IPS-15b (cell line): Measurements from ENCODE around the gene COL4A4.

Source experiments
- H3K27me3 ChIP-seq: one replicate; pipeline ENCODE4 v1.6.1; 2013; ENCODE audit warnings: low read length; ENCODE audit not compliant: control insufficient read depth, insufficient read depth
- H3K36me3 ChIP-seq: one replicate; pipeline ENCODE4 v1.6.1; 2013; ENCODE audit warnings: low read length; ENCODE audit not compliant: control insufficient read depth, insufficient read depth
- H3K4me1 ChIP-seq: one replicate; pipeline ENCODE4 v1.6.1; 2013; ENCODE audit warnings: mild to moderate bottlenecking, low read length; ENCODE audit not compliant: control insufficient read depth, insufficient read depth
- H3K4me3 ChIP-seq: one replicate; pipeline ENCODE4 v1.5.1; 2013; ENCODE audit warnings: low read depth, low read length
- H3K9ac ChIP-seq: one replicate; pipeline ENCODE4 v1.6.1; 2013; ENCODE audit warnings: low read depth, mild to moderate bottlenecking, low read length
- H3K9me3 ChIP-seq: one replicate; pipeline ENCODE4 v1.6.1; 2013; ENCODE audit warnings: mild to moderate bottlenecking, low read length; ENCODE audit not compliant: control insufficient read depth, insufficient read depth

The COL4A4 gene

GRCh38 chr2:227132986-227133385 lies 31.0 kb downstream of the COL4A4 start:
- H3K4me1 ChIP-seq, result no peaks in the 10 kb centered on the region
- H3K9me3 ChIP-seq, result no peaks in the 10 kb centered on the region
- no peaks in the 10 kb centered on the region for H3K27me3 ChIP-seq
- no peak overlapping the region for H3K9ac ChIP-seq
- H3K4me3 ChIP-seq, result no peak overlapping the region
- H3K36me3 ChIP-seq, result no peaks in the 10 kb centered on the region

- H3K4me3 ChIP-seq, result no peak overlapping the region
- H3K36me3 ChIP-seq, result no peaks in the 10 kb centered on the region
- H3K9me3 ChIP-seq, result no peaks in the 10 kb centered on the region
- H3K9ac ChIP-seq, result no peak overlapping the region
- no peaks in the 10 kb centered on the region for H3K27me3 ChIP-seq
- no peaks in the 10 kb centered on the region for H3K4me1 ChIP-seq
Measured at GRCh38 chr2:227130636-227131035, 33.4 kb downstream of the COL4A4 start.

- H3K4me1 ChIP-seq, result no peaks in the 10 kb centered on the region
- no peak overlapping the region for H3K4me3 ChIP-seq
- H3K9ac ChIP-seq, result no peak overlapping the region
- no peaks in the 10 kb centered on the region for H3K36me3 ChIP-seq
- H3K27me3 ChIP-seq, result no peaks in the 10 kb centered on the region
- no peaks in the 10 kb centered on the region for H3K9me3 ChIP-seq
Measured at GRCh38 chr2:227127201-227127600, 36.8 kb downstream of the COL4A4 start.

GRCh38 chr2:227125506-227125905 lies 38.5 kb downstream of the COL4A4 start:
- Histone ChIP-seq H3K4me3 (no peak overlapping the region), H3K4me1 (no peaks in the 10 kb centered on the region), H3K9me3 (no peaks in the 10 kb centered on the region), H3K27me3 (no peaks in the 10 kb centered on the region), H3K9ac (no peak overlapping the region), H3K36me3 (no peaks in the 10 kb centered on the region)

- H3K36me3 ChIP-seq, result no peaks in the 10 kb centered on the region
- H3K9me3 ChIP-seq, result no peaks in the 10 kb centered on the region
- H3K4me1 ChIP-seq, result no peaks in the 10 kb centered on the region
- no peaks in the 10 kb centered on the region for H3K27me3 ChIP-seq
- H3K4me3 ChIP-seq, result no peak overlapping the region
- H3K9ac ChIP-seq, result no peak overlapping the region
Measured at GRCh38 chr2:227124811-227125210, 39.2 kb downstream of the COL4A4 start.

- Histone ChIP-seq H3K27me3 (no peaks in the 10 kb centered on the region), H3K4me3 (no peak overlapping the region), H3K9ac (no peak overlapping the region), H3K36me3 (no peaks in the 10 kb centered on the region), H3K9me3 (no peaks in the 10 kb centered on the region), H3K4me1 (no peaks in the 10 kb centered on the region)
Measured at GRCh38 chr2:227123697-227124096, 40.3 kb downstream of the COL4A4 start.

GRCh38 chr2:227118353-227118752 lies 45.7 kb downstream of the COL4A4 start:
- no peaks in the 10 kb centered on the region for H3K27me3 ChIP-seq
- H3K4me1 ChIP-seq, result no peaks in the 10 kb centered on the region
- no peak overlapping the region for H3K9ac ChIP-seq
- H3K9me3 ChIP-seq, result no peaks in the 10 kb centered on the region
- no peaks in the 10 kb centered on the region for H3K36me3 ChIP-seq
- no peak overlapping the region for H3K4me3 ChIP-seq

- H3K4me3 ChIP-seq, result no peak overlapping the region
- no peaks in the 10 kb centered on the region for H3K27me3 ChIP-seq
- no peaks in the 10 kb centered on the region for H3K36me3 ChIP-seq
- no peak overlapping the region for H3K9ac ChIP-seq
- H3K9me3 ChIP-seq, result no peaks in the 10 kb centered on the region
- no peaks in the 10 kb centered on the region for H3K4me1 ChIP-seq
Measured at GRCh38 chr2:227117852-227118251, 46.2 kb downstream of the COL4A4 start.

GRCh38 chr2:227117027-227117426 lies 47.0 kb downstream of the COL4A4 start:
- H3K36me3 ChIP-seq, result no peaks in the 10 kb centered on the region
- H3K9me3 ChIP-seq, result no peaks in the 10 kb centered on the region
- H3K4me1 ChIP-seq, result no peaks in the 10 kb centered on the region
- H3K27me3 ChIP-seq, result no peaks in the 10 kb centered on the region
- no peak overlapping the region for H3K4me3 ChIP-seq
- no peak overlapping the region for H3K9ac ChIP-seq

- no peaks in the 10 kb centered on the region for H3K9me3 ChIP-seq
- no peaks in the 10 kb centered on the region for H3K4me1 ChIP-seq
- H3K9ac ChIP-seq, result no peak overlapping the region
- H3K27me3 ChIP-seq, result no peaks in the 10 kb centered on the region
- no peak overlapping the region for H3K4me3 ChIP-seq
- H3K36me3 ChIP-seq, result no peaks in the 10 kb centered on the region
Measured at GRCh38 chr2:227115761-227116160, 48.2 kb downstream of the COL4A4 start.

GRCh38 chr2:227106845-227107759 lies 56.9 kb downstream of the COL4A4 start:
- no peaks in the 10 kb centered on the region for H3K9me3 ChIP-seq
- no peak overlapping the region for H3K9ac ChIP-seq
- H3K36me3 ChIP-seq, result no peaks in the 10 kb centered on the region
- no peak overlapping the region for H3K4me3 ChIP-seq
- no peaks in the 10 kb centered on the region for H3K27me3 ChIP-seq
- no peaks in the 10 kb centered on the region for H3K4me1 ChIP-seq

- H3K27me3 ChIP-seq, result no peaks in the 10 kb centered on the region
Measured at GRCh38 chr2:227103583-227103982, 60.4 kb downstream of the COL4A4 start.

More at GRCh38 chr2:227103583-227103982, 60.4 kb downstream of the COL4A4 start:
- Histone ChIP-seq H3K9me3 (no peaks in the 10 kb centered on the region), H3K4me1 (no peaks in the 10 kb centered on the region), H3K36me3 (no peaks in the 10 kb centered on the region), H3K4me3 (no peak overlapping the region), H3K9ac (no peak overlapping the region)
